Mesenchymal stem cell (in vitro differentiated cells and primary cell): ENCODE measurements around the gene SAMD13.
A peak's percentile ranks its signal among the peaks of the same experiment; 100 is the strongest.

Experiments used
- DNase-seq: peaks from one replicate; pipeline ENCODE4 v3.0.0-alpha.2; 2013
- H2AFZ ChIP-seq: one replicate; pipeline ENCODE4 v1.6.1; 2013; ENCODE audit warnings: low read depth, mild to moderate bottlenecking, control low read depth, inconsistent platforms, low read length, moderate library complexity
- H2AK5ac ChIP-seq: 2 replicates; pipeline ENCODE4 v1.6.1; 2013; ENCODE audit warnings: low read length, moderate library complexity, mild to moderate bottlenecking, inconsistent platforms; ENCODE audit not compliant: severe bottlenecking
- H2BK120ac ChIP-seq: one replicate; pipeline ENCODE4 v1.6.1; 2013; ENCODE audit warnings: low read depth, mild to moderate bottlenecking, inconsistent platforms, low read length, moderate library complexity
- H2BK12ac ChIP-seq, 2 experiments: one replicate each; pipeline ENCODE4 v1.6.1; 2013; ENCODE audit warnings: inconsistent platforms in 2 of 2, low read length in 2 of 2, mild to moderate bottlenecking in 2 of 2, moderate library complexity in 2 of 2, control low read depth in 1 of 2
- H2BK15ac ChIP-seq: one replicate; pipeline ENCODE4 v1.6.1; 2013; ENCODE audit warnings: mild to moderate bottlenecking, low read depth, inconsistent platforms; ENCODE audit not compliant: poor library complexity, severe bottlenecking
- H2BK5ac ChIP-seq: 2 replicates; pipeline ENCODE4 v1.6.1; 2013; ENCODE audit warnings: low read depth, mild to moderate bottlenecking, low read length, control low read depth, inconsistent platforms; ENCODE audit not compliant: poor library complexity, severe bottlenecking
- H3K14ac ChIP-seq, 2 experiments: one replicate each; pipeline ENCODE4 v1.6.1; 2013; ENCODE audit warnings: inconsistent platforms in 2 of 2, low read length in 2 of 2, control low read depth in 1 of 2, mild to moderate bottlenecking in 1 of 2, moderate library complexity in 1 of 2
- H3K18ac ChIP-seq, 2 experiments: one replicate each; pipeline ENCODE4 v1.6.1; 2013; ENCODE audit warnings: inconsistent platforms in 2 of 2, low read length in 2 of 2, control low read depth in 1 of 2, low read depth in 1 of 2, mild to moderate bottlenecking in 1 of 2
- H3K23ac ChIP-seq, 2 experiments: one replicate each; pipeline ENCODE4 v1.6.1; 2013; ENCODE audit warnings: inconsistent platforms in 2 of 2, low read length in 2 of 2, mild to moderate bottlenecking in 2 of 2, moderate library complexity in 2 of 2, control low read depth in 1 of 2
- H3K27ac ChIP-seq: 2 replicates; pipeline ENCODE4 v1.5.1; 2013; ENCODE audit warnings: mild to moderate bottlenecking, moderate library complexity, low read length, control low read depth, inconsistent platforms; ENCODE audit not compliant: poor library complexity, severe bottlenecking
- H3K27me3 ChIP-seq, 2 experiments: 2 replicates each; pipeline versions ENCODE4 v1.6.1 to v1.7.0; 2013; ENCODE audit warnings: low read length in 2 of 2, mild to moderate bottlenecking in 2 of 2, moderate library complexity in 2 of 2, control low read depth in 1 of 2, inconsistent platforms in 1 of 2; ENCODE audit not compliant: control insufficient read depth in 1 of 2, insufficient read depth in 1 of 2
- H3K36me3 ChIP-seq, 2 experiments: 2 replicates each; pipeline versions ENCODE4 v1.6.1 to v1.7.0; 2013; ENCODE audit warnings: low read length in 2 of 2, control low read depth in 1 of 2, inconsistent platforms in 1 of 2, low read depth in 1 of 2, mild to moderate bottlenecking in 1 of 2; ENCODE audit not compliant: insufficient read depth in 2 of 2, control insufficient read depth in 1 of 2
- H3K4ac ChIP-seq, 2 experiments: one replicate each; pipeline ENCODE4 v1.6.1; 2013; ENCODE audit warnings: inconsistent platforms in 2 of 2, low read length in 2 of 2, mild to moderate bottlenecking in 2 of 2, moderate library complexity in 2 of 2, control low read depth in 1 of 2, low read depth in 1 of 2
- H3K4me1 ChIP-seq: 2 replicates; pipeline ENCODE4 v1.6.1; 2013; ENCODE audit warnings: low read depth, low read length, control low read depth; ENCODE audit not compliant: control insufficient read depth, insufficient read depth
- H3K4me2 ChIP-seq: 2 replicates; pipeline ENCODE4 v1.6.1; 2013; ENCODE audit warnings: low read length, mild to moderate bottlenecking, inconsistent platforms; ENCODE audit not compliant: poor library complexity, severe bottlenecking
- H3K4me3 ChIP-seq, 2 experiments: 2 replicates each; pipeline versions ENCODE4 v1.5.1 to v1.7.0; 2013; ENCODE audit warnings: low read length in 2 of 2, mild to moderate bottlenecking in 2 of 2, control low read depth in 1 of 2, low read depth in 1 of 2; ENCODE audit not compliant: insufficient read depth in 1 of 2
- H3K79me1 ChIP-seq: replicated peaks from 2 replicates; pipeline ENCODE4 v1.6.1; 2013; ENCODE audit warnings: mild to moderate bottlenecking, control low read depth, low read length, inconsistent platforms; ENCODE audit not compliant: poor library complexity, severe bottlenecking
- H3K9ac ChIP-seq: 2 replicates; pipeline ENCODE4 v1.7.0; 2013; ENCODE audit warnings: mild to moderate bottlenecking, low read length, moderate library complexity
- H3K9me3 ChIP-seq: 2 replicates; pipeline ENCODE4 v1.7.0; 2013; ENCODE audit warnings: mild to moderate bottlenecking, low read length; ENCODE audit not compliant: control insufficient read depth
- H4K8ac ChIP-seq: one replicate; pipeline ENCODE4 v1.6.1; 2013; ENCODE audit warnings: inconsistent platforms, mild to moderate bottlenecking, low read length, moderate library complexity
- H4K91ac ChIP-seq: one replicate; pipeline ENCODE4 v1.6.1; 2013; ENCODE audit warnings: mild to moderate bottlenecking, low read length, inconsistent platforms
- WGBS: methylation state at CpG from one replicate; pipeline ENCODE4 v1.1.7; 2013; ENCODE audit warnings: mixed read lengths; 5-methylcytosine and 5-hydroxymethylcytosine counted together

SAMD13 gene

DNA sequence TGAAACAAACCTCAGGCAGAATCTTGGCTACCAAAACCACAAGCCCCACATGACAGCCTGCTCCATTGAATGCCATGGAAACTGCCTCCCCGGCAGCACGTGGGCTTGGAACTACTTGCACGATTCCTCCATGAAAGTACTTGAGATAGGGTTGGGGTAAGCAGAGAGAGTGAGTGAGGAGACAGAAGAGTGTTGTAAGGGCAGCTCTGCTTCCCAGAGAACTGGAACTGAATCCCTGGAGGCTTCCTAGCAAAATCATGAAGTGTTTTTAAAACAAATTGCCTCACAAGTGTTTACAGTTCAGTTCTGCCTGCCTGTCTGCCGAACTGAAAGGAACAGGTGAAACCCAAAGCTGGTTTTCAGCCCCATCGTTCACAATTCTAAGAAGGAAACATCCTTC is 61.5 kb downstream of the SAMD13 start:
- Histone ChIP-seq H3K9ac (no peak overlapping the region), H2BK5ac (no peak overlapping the region), H2AK5ac (peak overlapping the region; percentile 51), H3K4me3 (no peak overlapping the region), H2BK12ac (no peak overlapping the region), H3K14ac (no peak overlapping the region), H2AFZ (no peak overlapping the region), H3K27ac (no peak overlapping the region), H3K18ac (peak overlapping the region in 1 of 2 experiments; percentile 69), H3K27me3 (no peaks in the 10 kb centered on the region), H3K4me1 (peaks cover 7% of the 10 kb centered on the region), H3K4ac (no peak overlapping the region), H2BK120ac (no peak overlapping the region), H3K36me3 (no peaks in the 10 kb centered on the region), H3K23ac (no peak overlapping the region), H2BK15ac (no peak overlapping the region), H4K91ac (no peak overlapping the region), H3K4me2 (no peak overlapping the region), H4K8ac (no peak overlapping the region), H3K79me1 (no peaks in the 10 kb centered on the region), H3K9me3 (no peaks in the 10 kb centered on the region)
- WGBS: 37% methylated on average over 5 of the region's 5 CpGs
- peak; percentile 60 for DNase-seq

DNA sequence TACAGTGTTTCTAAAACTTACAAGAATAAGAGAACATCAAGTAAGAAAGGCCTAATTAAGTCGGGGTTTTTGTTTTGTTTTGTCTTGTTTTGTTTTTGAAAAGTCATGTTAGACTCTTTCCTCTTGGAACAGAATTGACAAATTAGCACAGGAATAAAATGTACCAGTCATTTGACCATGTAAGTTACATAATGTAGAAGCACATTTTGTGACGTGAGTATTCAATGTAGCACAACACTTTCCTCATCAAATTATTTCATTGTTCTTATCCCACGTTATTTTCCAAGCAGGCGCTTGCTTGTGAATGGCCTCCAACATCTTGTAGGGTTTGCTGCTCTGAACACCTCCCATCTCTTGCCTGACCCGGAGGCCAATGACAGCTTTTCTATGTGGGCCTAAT is 62.1 kb downstream of the SAMD13 start:
- H2AK5ac ChIP-seq: no peak overlapping the region
- no peaks in the 10 kb centered on the region for H3K36me3 ChIP-seq
- no peak overlapping the region for H2BK120ac ChIP-seq
- H4K8ac ChIP-seq: no peak overlapping the region
- H3K4ac ChIP-seq: no peak overlapping the region
- H3K9me3 ChIP-seq: no peaks in the 10 kb centered on the region
- H3K4me3 ChIP-seq: no peak overlapping the region
- no peak overlapping the region for H2BK5ac ChIP-seq
- no peak overlapping the region for H2BK12ac ChIP-seq
- no peaks in the 10 kb centered on the region for H3K79me1 ChIP-seq
- no peak overlapping the region for H3K27ac ChIP-seq
- peaks cover 7% of the 10 kb centered on the region for H3K4me1 ChIP-seq
- WGBS: 94% methylated on average over 5 of the region's 5 CpGs
- no peak overlapping the region for H3K9ac ChIP-seq
- no peak overlapping the region for H2BK15ac ChIP-seq
- no peaks in the 10 kb centered on the region for H3K27me3 ChIP-seq
- DNase-seq: no peak
- H3K23ac ChIP-seq: no peak overlapping the region
- H3K18ac ChIP-seq: no peak overlapping the region
- H2AFZ ChIP-seq: no peak overlapping the region
- H4K91ac ChIP-seq: no peak overlapping the region
- H3K14ac ChIP-seq: no peak overlapping the region
- H3K4me2 ChIP-seq: no peak overlapping the region

DNA sequence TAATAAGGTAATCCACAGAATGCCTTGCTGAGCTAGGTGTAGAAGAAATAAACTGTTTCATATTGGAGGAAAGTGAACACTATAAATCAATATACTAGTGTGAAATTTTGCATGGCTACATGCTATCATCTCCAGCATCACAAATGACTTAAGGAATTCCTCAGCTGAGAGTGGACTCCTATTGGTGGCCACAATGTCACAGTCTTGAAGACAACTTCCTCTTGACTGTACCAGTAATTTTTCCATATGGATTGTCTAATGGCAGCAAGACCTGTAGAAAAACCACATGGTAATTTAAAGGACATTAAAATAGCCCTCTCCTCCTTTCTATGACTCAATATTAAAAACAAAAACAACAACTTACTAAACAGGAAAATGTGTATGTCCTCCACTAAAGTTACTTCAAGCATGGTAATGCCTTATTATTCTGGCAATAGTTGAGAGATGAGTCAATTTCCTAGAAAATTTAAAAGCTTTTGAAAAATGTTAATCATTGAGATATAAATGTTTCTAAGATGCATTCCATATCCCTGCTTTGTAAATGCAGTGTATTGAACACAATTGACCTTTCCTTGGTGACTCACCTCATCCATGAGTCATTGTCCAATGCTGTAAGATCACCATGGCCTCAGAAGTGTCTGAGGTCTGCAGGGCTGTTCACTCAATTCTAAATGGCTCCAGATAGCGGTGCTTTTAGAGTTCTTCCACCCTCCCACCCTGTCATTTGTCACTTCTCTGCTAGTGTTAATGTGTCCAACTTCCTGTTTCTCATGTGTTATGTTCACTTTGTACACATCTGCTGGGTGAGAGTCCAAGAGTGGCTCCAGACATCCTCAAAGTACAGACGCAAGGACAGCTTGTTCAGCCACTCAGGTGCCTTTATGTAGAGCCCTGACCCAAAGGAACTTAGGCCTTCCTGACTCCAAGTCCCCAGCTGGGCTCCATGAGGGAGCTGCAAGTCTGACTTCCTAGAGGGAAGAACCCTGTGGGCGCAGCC is 64.0 kb downstream of the SAMD13 start:
- H3K4ac ChIP-seq: peak overlapping the region in 1 of 2 experiments; percentile 47
- H2AFZ ChIP-seq: no peak overlapping the region
- H3K4me2 ChIP-seq: no peak overlapping the region
- peak overlapping the region; percentile 80 for H2BK120ac ChIP-seq
- H4K91ac ChIP-seq: no peak overlapping the region
- peak overlapping the region in 1 of 2 experiments; percentile 23 for H3K4me3 ChIP-seq
- H2BK15ac ChIP-seq: no peak overlapping the region
- H2AK5ac ChIP-seq: peak overlapping the region; percentile 95
- H3K9ac ChIP-seq: no peak overlapping the region
- WGBS: 27% methylated on average over 3 of the region's 3 CpGs
- no peak overlapping the region for H3K23ac ChIP-seq
- DNase-seq: peak; percentile 96
- H3K4me1 ChIP-seq: peaks cover 7% of the 10 kb centered on the region
- H3K27me3 ChIP-seq: no peaks in the 10 kb centered on the region
- peak overlapping the region; percentile 29 to 70 for H3K18ac ChIP-seq
- H4K8ac ChIP-seq: peak overlapping the region; percentile 62
- no peak overlapping the region for H3K14ac ChIP-seq
- peak overlapping the region; percentile 14 to 78 for H2BK12ac ChIP-seq
- peak overlapping the region; percentile 71 for H2BK5ac ChIP-seq
- no peaks in the 10 kb centered on the region for H3K36me3 ChIP-seq
- H3K79me1 ChIP-seq: no peaks in the 10 kb centered on the region
- H3K9me3 ChIP-seq: no peaks in the 10 kb centered on the region
- H3K27ac ChIP-seq: peak overlapping the region; percentile 91

DNA sequence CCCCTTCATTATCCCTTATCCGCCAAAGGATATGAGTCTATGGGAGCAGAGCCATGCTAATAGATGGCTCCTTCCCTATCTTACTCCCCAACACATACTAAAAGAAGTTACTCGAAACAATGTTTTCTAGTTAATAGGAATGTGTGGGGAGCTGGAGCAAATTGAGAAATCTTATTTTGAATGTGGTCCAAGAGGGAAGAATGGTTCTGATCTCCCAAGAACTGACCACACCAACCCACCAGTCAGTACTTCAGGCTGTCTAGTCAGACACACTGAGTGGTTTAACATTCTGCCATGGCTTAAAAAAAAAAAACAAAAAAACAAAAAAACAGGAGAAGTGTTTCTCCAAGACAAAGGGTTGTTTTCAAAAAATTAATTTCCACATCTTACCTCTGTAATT is 65.3 kb downstream of the SAMD13 start:
- Histone ChIP-seq H4K91ac (no peak overlapping the region), H3K23ac (no peak overlapping the region), H3K27ac (no peak overlapping the region), H3K14ac (no peak overlapping the region), H3K4ac (peak overlapping the region; percentile 32 to 47), H3K4me1 (peaks cover 7% of the 10 kb centered on the region), H2AK5ac (peak overlapping the region; percentile 77), H3K9me3 (no peaks in the 10 kb centered on the region), H3K4me2 (no peak overlapping the region), H2BK5ac (no peak overlapping the region), H2BK120ac (no peak overlapping the region), H3K4me3 (peak overlapping the region in 1 of 2 experiments; percentile 17), H3K9ac (no peak overlapping the region), H3K79me1 (no peaks in the 10 kb centered on the region), H2BK15ac (no peak overlapping the region), H2AFZ (no peak overlapping the region), H3K36me3 (no peaks in the 10 kb centered on the region), H3K27me3 (no peaks in the 10 kb centered on the region), H3K18ac (peak overlapping the region in 1 of 2 experiments; percentile 71), H4K8ac (no peak overlapping the region), H2BK12ac (peak overlapping the region in 1 of 2 experiments; percentile 69)
- 100% methylated on average over 1 of the region's 2 CpGs for WGBS
- DNase-seq: no peak
